ENCODE results near the gene ST6GALNAC3.
"Not testable (repeated sequence)": the region's sequence is repeated elsewhere in the genome, so short reads cannot be mapped to it uniquely, and the experiment has no call there.

Gene ST6GALNAC3

DNA sequence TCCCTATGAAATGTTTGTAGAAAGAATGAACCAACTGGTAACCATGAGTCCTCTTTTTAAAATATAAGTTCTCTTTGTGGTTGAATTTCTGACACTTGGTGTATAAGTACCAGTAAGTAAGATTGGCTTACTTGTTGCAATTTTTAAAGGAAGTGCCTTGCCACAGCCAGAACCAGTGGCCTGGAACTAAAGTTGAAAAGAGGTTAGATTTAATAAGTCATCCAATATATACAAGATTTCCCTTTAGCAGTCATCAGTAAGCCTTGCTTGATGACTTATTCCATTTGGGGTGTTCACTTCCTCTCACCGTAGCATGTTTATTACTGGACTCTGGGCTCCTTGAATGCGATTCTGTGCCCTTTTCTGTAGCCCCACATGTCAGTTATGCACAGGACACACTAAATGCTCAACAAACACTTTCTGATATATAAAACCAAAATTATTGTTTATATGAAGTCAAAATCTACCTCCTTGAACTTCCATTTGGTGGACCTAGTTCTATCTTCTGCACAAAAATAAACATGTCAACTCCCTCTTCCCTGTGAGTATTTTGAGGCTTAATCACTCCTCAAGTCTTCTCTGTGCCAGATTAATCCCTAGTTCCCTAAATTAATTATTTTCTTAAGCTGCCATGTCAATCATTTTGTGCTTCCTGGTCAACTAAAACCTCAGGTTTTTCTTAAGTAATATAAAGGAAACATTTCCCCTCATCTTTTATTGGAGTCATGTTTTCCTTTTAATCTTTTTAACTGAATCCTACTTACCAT is 218.1 kb downstream of the ST6GALNAC3 start:
- DNase-seq = no peak

DNA sequence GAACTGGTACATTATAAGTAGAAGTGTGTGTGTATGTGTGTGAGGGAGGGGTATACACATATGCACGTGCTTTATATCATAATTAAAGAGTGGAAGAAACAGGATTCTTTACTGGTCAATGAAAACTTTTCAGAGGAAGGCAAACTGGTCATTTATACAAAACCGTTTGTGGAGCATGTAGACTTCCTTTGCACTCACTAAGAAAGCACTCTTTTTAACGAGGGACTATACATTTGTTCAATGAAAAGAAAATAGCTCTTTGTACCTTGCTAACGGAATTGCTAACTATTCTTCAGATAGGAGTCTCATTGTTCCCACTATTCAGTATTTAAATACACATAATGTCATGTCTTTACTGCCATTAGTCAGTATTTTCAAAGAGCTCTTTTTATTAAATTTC is 219.3 kb downstream of the ST6GALNAC3 start:
- no peak for DNase-seq

DNA sequence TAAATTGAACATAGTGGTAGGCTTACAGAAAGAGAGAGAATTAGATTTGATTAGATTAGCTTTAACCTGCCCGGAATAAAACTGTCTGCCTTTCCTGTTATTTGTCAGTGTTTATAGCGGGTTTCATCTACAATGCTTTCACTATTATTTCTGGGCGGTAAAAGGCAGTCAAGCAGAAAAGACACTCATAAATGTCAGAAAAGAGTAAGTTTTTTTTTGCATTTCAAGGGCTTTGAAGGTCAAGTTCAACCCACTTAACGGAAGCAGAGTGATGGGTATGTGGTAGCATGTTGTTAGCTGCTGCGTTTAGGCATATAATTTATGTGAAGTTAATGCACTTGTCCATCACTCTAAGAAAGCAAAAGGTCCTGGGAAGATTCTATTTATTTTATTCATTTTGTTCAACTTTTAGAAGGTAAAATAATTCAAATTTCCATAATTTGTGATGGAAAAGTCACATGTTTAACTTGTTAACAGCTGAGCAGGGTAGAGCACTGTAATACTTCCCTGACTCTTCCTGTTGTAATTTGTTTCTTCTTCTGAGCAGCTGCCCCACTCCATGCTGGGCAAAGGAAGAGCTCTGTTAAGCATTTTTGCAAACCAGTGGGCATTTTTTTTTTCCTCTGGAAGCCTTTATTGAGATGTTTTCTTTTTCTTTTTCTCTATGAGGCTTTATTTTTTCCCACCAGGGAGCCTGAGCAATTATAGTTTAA is 220.1 kb downstream of the ST6GALNAC3 start:
- DNase-seq = no peak

DNA sequence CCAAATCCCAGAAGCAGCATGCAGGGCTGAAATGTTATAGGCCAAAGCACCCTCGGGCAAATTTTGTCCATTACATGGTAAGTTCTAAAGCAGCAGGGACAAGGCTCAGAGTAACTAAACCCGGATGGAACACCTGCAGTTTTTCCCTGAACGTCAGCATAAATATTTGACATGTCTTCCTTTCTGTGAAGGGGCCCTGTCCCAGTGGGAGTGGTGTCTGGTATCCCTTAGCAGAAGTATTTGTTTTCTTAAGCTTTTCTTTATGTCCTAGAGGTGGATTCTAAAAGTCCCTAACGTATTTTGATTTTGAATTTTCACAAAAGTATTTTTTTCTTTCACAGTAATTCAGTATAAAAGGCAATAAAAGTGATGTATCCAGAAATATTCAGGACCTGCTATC is 223.9 kb downstream of the ST6GALNAC3 start:
- no peak for DNase-seq

DNA sequence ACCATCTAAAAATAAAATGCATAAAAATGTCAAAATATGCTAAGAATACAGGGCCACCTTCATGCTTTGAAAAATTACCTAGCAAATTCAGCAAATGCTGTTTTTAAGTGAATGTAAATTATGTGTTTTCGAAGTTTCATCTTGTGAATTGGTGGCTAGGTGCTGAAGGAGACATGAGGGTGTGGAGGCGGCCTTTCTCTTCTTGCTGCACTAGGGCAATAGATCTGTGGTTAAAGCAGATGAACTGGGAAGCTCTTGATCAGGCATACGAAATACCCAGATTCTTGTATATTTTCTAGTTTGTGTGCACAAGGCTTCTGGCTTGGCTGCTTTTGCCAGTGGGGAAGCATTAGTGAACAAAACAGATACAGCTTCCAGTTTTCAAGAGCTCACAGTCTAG is 224.5 kb downstream of the ST6GALNAC3 start:
- no peak for DNase-seq

- DNase-seq = no peak
Observed at GRCh38 chr1:76300556-76300955, 226.0 kb downstream of the ST6GALNAC3 start.

GRCh38 chr1:76302711-76303339 is 228.3 kb downstream of the ST6GALNAC3 start:
- DNase-seq = no peak

- DNase-seq = no peak
Observed at GRCh38 chr1:76303340-76303717, 228.8 kb downstream of the ST6GALNAC3 start.

DNA sequence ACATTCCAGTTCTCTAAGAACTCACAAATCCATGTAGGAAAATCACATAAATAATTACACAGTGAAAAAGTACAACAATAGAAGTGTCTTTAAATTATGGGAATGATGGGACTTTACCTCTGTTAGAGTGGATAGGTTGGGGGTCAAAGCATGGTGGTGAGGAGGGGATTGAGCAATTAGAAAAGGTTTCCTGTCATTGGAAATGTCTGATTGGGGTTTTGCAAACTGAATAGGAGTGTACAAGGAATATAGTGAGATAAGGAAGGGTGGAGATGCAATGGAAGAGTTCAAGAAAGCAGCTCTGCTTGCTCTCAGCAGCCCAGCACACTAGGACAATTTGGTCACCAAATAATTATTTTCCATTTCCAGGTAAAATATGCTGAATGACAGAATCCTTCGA is 238.8 kb downstream of the ST6GALNAC3 start:
- DNase-seq = no peak

DNA sequence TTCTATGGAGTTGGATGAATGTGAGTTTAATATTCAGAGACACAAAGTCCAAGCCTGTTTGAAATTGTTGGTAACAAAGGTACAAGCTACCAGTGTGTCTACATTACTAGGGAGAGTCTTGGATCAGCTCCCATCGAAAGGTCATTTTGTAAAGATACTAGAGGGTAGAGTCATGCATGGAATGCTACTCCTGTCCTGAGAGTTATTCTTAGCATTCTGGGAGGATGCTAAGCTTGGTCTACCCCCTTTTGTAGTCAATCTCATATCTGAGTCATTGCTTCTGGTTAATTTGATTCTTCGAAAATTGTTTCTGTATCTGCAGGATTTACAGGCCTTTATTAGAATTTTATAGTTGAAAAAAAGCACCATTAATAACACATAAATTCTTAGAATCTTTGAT is 240.2 kb downstream of the ST6GALNAC3 start:
- DNase-seq = no peak

GRCh38 chr1:76317299-76317900 is 242.9 kb downstream of the ST6GALNAC3 start:
- DNase-seq = no peak

GRCh38 chr1:76330991-76331603 is 256.6 kb downstream of the ST6GALNAC3 start:
- DNase-seq = peak; percentile 51

DNA sequence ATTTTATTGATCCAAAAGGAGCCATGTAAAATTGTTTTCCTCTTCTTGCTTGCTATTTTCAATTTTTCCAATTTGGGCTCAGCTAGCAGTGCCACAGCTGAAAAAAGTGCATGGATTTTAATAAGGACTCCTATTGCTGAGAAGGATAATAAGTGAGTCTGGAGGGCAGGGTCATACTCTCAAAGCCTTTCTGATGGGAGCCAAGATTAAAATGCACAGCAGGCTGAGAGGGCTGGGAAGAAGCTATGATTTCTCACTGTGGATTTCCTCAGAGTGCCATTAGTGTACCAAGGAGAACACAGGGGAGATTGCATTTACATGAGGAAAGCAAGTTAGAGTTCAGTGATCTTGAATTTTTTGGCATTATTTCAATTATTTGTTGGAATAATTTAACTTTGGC is 261.3 kb downstream of the ST6GALNAC3 start:
- no peak for DNase-seq

DNA sequence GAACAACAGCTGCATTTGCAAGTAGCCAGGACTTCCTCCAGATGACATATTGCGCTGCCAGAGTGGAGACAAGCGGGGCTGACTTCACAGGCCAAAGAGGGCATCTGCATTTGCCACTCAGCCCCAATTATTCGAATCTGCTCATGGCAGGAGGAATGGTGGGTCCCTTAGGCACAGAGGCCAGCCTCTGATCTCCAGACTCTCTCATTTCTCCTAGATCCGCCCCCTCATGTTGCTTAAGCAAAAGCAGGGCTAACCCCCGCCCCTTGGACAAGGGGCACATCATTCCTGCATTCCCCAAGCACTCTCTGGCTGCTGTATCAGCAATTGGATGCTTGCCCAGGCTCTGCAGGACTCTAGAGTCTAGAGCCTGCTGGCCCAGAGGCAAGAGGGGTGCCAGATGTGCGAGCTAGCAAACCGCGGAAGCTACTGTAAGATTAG is 262.4 kb downstream of the ST6GALNAC3 start:
- no peak for DNase-seq

DNA sequence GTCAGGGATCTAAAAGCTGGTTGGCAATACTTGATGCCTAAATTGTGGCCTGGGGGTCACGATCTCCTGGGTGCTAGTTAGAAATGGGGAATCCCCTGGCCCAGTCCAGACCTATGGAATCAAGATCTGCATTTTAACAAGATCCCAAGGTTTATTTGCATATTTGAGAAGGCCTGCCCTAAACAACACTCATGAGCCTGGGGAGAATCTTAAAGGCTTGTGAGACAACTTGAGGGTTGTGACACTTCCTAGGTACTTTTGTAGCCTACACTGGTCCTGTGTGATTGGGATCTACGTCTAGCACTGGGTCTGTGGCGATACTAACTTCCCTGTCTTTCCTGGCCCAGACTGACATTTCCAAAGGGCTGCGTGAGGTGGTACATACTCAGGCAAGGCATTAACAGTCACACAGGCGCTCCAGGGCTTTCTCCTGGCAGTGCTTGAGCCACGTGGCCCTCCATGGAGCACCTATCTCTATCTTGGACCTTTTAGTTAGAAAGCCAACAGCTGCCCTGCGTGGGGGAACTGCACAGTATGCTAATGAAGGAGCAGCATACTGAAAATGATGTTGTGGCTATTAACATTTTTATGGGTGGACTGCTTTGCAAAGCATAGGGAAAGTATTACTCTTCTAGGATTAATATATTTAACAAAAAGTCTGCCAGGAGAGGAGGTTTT is 263.1 kb downstream of the ST6GALNAC3 start:
- DNase-seq = no peak

DNA sequence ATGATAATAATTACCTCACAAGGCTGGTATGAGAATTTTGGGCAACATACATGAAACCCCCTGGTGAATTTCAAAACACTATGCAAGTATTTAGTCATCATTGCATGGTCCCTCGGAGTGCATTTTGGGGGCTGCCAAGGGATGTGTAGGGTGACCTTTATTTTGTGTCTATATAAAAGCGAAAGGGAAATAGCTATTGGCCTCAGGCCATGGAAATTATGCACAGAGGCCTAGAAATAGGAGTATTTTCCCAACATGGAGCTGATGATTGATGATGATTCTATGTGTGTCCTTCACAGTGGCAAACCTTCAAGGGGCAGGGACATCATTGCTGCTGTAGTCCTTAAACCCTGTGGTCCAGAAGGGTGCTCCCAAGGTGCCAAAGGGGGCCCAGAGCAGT is 265.5 kb downstream of the ST6GALNAC3 start:
- no peak for DNase-seq

DNA sequence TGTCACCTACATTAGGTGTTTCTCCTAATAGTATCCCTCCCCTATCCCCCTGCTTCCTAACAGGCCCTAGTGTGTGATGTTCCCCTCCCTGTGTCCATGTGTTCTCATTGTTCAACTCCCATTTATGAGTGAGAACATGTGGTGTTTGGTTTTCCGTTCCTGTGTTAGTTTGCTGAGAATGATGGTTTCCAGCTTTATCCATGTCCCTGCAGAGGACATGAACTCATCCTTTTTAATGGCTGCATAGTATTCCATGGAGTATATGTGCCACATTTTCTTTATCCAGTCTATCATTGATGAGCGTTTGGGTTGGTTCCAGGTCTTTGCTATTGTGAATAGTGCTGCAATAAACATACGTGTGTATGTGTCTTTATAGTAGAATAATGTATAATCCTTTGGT is 267.3 kb downstream of the ST6GALNAC3 start:
- not testable (repeated sequence) for DNase-seq

GRCh38 chr1:76343356-76343755 is 268.8 kb downstream of the ST6GALNAC3 start:
- no peak for DNase-seq

DNA sequence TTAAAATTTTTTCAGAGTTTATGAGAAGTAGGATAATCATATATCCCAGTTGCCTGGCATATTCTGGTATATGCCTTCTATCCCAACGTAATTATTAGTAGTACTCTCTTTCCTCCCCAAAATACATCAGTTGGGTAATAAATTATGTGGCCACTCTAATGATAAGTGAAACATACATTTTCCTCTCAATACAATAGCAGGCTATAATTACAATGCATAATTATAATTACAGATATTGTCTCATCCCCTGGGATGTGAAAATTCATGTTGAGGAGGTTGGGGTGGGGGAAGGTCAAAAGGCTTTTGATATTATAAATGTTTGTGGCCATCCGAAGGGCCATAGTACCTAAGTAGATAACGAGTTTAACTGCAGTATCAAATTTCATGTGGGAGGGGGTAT is 277.1 kb downstream of the ST6GALNAC3 start:
- DNase-seq = no peak

DNA sequence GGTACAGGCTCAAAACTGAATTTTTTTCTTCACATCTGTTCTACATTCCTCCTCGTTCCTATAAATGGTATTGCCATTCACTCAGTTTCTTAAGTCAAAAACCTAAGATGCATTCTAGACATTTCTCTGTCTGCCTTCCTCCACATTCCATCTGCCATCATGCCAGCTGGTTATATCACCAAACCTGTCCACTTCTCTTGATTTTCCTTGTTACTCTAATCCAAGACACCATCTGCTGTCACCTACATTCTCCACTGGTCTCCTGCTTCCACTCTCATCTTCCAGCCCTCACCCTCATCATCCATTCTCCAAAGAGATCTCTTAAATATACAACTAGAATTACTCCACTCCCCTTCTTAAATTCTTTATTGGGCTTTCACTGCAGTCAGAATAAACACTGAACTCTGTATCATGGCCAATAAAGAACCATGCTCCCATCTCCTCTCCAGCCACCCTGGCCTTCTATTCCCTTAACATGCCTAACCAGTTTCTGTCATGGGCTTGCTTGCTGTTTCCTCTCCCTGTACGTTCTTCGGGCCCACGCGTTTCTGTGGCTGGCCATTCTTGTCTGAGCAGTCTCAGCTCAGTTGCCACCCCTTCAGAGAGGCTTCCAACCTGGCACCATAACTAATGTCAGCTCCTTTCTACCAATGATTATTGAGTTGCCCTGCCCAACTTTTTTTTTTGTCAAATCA is 278.3 kb downstream of the ST6GALNAC3 start:
- no peak for DNase-seq

DNA sequence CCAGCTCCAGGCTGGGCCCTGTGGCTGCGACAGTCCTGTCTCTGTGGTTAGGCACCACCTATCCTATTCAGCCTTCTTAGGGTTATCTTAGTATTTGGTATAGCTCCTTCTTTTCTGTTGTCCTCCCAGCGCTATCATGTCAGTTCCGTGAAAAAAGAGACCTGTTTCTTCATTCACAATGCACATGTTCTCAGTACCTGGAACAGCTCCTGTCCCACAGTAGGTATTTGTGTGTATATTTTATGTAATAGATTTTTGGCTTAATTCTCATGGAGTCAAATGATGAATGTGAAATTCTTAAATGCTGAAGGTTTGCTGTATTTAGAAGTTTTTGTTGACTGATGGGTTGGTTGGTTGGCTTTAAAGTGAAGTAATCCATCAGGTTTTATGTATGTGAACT is 279.7 kb downstream of the ST6GALNAC3 start:
- DNase-seq = no peak

DNA sequence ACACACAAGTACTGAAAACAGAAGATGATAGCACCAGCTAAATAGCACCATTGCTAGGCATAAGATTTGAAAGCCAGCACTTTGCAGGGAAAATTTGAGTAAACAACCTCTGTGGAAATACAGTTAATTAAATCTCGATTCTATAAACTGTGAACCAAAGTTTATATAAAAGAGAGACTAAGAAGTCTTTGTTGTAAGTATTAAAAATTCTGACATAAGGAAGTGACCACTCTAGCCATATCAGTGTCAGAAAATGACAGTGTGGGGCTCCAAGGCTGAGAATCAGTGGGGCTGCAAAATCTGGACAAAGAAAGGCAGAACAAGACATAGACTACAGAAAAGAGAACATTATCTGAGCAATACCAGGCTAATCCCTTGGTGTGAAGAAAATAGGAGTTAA is 292.2 kb downstream of the ST6GALNAC3 start:
- no peak for DNase-seq
